Measurements from ENCODE around the gene KCNJ15. TPM values are rescaled to one million over a fixed set of nuclear protein-coding genes. Genes with fewer than 3 reads are reported as not detected.

The KCNJ15 gene
- total RNA-seq, 4 donors from 2014 or later = 5.8 TPM; not detected in 3

DNA sequence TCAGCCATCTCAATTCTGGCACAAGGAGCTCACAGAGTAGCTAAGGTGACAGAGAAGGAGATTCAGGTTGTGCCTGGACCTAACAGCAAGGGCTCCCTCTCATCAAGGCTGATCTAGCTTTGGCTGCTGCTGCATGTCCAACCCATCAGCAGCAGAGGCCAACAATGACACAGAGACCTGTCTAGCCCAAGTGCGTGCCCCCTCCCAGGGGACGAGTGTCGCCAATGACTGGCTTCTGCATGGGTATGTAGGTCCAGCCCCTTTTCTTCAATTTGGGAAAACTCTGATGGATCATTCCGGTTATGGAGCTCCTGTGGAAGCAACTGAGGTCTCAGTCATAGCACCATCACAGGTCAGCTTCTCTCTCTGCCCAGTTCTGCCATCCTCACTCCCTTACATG is 83.3 kb downstream of the KCNJ15 start:
- TF ChIP-seq, protein P1, sequence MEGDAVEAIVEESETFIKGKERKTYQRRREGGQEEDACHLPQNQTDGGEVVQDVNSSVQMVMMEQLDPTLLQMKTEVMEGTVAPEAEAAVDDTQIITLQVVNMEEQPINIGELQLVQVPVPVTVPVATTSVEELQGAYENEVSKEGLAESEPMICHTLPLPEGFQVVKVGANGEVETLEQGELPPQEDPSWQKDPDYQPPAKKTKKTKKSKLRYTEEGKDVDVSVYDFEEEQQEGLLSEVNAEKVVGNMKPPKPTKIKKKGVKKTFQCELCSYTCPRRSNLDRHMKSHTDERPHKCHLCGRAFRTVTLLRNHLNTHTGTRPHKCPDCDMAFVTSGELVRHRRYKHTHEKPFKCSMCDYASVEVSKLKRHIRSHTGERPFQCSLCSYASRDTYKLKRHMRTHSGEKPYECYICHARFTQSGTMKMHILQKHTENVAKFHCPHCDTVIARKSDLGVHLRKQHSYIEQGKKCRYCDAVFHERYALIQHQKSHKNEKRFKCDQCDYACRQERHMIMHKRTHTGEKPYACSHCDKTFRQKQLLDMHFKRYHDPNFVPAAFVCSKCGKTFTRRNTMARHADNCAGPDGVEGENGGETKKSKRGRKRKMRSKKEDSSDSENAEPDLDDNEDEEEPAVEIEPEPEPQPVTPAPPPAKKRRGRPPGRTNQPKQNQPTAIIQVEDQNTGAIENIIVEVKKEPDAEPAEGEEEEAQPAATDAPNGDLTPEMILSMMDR (IDR thresholded peaks at IDR 0.05) = no peak
- no peak for TF ChIP-seq POLR2A (IDR thresholded peaks at IDR 0.05)
- Histone ChIP-seq H3K9me3 (no peaks in the 10 kb centered on the region), H3K27me3 (no peaks in the 10 kb centered on the region), H3K27ac (no peak overlapping the region), H3K4me3 (no peak overlapping the region), H3K4me1 (no peaks in the 10 kb centered on the region), H3K36me3 (no peaks in the 10 kb centered on the region)
- no peak for DNase-seq

DNA sequence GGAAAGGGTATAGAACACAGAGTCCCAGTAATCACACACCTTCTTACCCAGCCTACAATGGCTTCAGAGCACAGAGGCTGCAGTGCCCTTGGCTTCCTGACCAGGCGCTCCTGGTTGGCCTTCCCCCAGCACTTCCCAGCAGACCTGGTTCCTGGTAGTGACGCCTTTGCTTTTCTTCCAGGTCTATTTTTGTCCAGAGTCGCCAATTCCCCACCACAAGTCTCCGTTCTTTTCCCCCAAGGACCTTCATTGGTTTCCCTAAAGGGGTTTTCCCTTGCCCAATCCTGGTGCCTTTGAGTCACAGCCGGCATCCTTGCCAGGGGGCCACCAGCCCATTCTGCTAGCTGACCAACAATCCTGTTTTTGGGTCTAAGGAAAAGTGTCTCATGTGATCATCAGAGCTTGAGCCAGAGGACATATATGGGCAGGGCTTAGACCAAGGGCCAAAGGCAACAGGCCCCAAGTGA is 84.8 kb downstream of the KCNJ15 start:
- no peaks in the 10 kb centered on the region for H3K9me3 ChIP-seq
- no peak overlapping the region for H3K4me3 ChIP-seq
- TF ChIP-seq, protein P1 (IDR thresholded peaks at IDR 0.05) = no peak
- no peak for TF ChIP-seq POLR2A (IDR thresholded peaks at IDR 0.05)
- no peaks in the 10 kb centered on the region for H3K36me3 ChIP-seq
- H3K27me3 ChIP-seq = no peaks in the 10 kb centered on the region
- no peak overlapping the region for H3K27ac ChIP-seq
- DNase-seq = no peak
- H3K4me1 ChIP-seq = no peaks in the 10 kb centered on the region

DNA sequence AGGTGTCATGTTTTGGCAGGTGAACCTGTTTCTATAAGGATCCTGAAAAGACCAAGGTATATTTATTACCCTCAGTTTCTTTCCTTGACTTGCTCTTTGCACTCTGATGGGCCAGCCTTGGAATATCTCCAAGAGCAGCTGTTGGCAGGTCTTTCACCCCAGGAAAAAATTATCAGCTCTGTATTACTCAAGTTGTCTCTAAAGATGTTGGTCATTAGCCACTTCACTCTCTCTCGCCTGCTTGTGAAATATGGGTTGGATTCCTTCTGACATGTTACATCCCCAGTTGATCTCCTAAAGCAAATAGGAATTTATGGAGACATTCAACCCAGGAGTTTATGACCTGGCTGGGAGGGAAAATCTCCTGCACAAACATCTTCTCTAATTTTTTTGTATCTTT is 85.9 kb downstream of the KCNJ15 start:
- Histone ChIP-seq H3K27me3 (no peaks in the 10 kb centered on the region), H3K36me3 (no peaks in the 10 kb centered on the region), H3K9me3 (no peaks in the 10 kb centered on the region), H3K4me3 (no peak overlapping the region), H3K27ac (no peak overlapping the region), H3K4me1 (no peaks in the 10 kb centered on the region)
- no peak for TF ChIP-seq POLR2A (IDR thresholded peaks at IDR 0.05)
- TF ChIP-seq, protein P1 (IDR thresholded peaks at IDR 0.05) = no peak
- no peak for DNase-seq

DNA sequence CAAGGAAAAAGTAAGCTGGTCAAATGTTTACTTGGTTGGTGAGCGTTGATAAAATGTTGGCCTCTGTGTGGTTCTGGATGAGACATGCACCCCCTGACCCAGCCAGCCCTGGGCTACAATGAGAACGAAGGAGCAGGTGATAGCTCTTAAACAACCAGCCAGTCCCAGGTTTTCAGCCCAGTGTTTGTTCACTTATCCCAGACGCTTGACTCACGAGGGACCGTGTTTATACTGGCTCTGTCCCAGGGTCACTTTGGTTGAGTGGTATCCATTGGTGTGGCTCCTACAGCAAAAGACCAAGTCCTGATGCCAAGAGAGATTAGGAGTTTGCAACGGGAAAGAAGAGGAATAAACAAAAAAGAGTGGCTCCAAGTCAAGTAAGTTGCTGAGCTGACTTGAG is 86.9 kb downstream of the KCNJ15 start:
- Histone ChIP-seq H3K4me1 (no peaks in the 10 kb centered on the region), H3K36me3 (no peaks in the 10 kb centered on the region), H3K4me3 (no peak overlapping the region), H3K27me3 (no peaks in the 10 kb centered on the region), H3K27ac (no peak overlapping the region), H3K9me3 (no peaks in the 10 kb centered on the region)
- TF ChIP-seq, protein P1 (IDR thresholded peaks at IDR 0.05) = no peak
- no peak for TF ChIP-seq POLR2A (IDR thresholded peaks at IDR 0.05)
- DNase-seq = no peak

DNA sequence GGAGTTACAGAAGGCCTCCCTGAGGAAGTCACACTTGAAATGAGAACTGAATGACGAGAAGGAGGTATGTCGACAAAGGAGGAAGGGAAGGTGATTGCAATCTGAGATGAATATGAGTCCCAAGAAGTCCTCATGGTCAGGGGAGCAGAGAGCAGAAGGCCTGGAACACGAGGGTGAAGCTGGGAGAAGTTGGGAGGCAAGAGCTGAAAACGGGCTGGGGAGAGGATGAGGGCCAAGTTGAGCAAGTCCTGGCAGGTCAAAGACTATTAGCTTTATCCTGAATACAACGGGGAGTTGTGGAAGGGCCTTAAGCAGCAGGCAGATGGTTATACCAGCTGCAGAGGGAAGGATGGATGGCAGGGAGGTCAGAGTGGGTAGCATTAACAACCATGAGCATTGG is 89.5 kb downstream of the KCNJ15 start:
- Histone ChIP-seq H3K4me3 (no peak overlapping the region), H3K4me1 (no peaks in the 10 kb centered on the region), H3K27ac (no peak overlapping the region), H3K9me3 (no peaks in the 10 kb centered on the region), H3K36me3 (no peaks in the 10 kb centered on the region), H3K27me3 (no peaks in the 10 kb centered on the region)
- no peak for DNase-seq
- TF ChIP-seq, protein P1 (IDR thresholded peaks at IDR 0.05) = no peak
- TF ChIP-seq POLR2A (IDR thresholded peaks at IDR 0.05) = no peak

Data from Peyer's patch (tissue), 4 donors.